Nephron (organoid): ENCODE measurements around the gene CUX1.

ENCODE experiments used
- H3K27ac Mint-ChIP-seq, 3 experiments: 2 replicates each; pipeline ENCODE4 v1.8.0; 2020; ENCODE audit warnings: mixed read lengths in 3 of 3, mild to moderate bottlenecking in 2 of 3, moderate library complexity in 1 of 3
- H3K27me3 Mint-ChIP-seq: 2 replicates; pipeline ENCODE4 v1.8.0; 2021; ENCODE audit warnings: low read depth, mild to moderate bottlenecking, moderate library complexity, mixed read lengths
- H3K36me3 Mint-ChIP-seq: 2 replicates; pipeline ENCODE4 v1.8.0; 2020; ENCODE audit warnings: low read depth, mixed read lengths
- H3K4me1 Mint-ChIP-seq: 2 replicates; pipeline ENCODE4 v1.8.0; 2020; ENCODE audit warnings: mixed read lengths
- H3K4me3 Mint-ChIP-seq, 3 experiments: 2 replicates each; pipeline ENCODE4 v1.8.0; 2020; ENCODE audit warnings: mild to moderate bottlenecking in 3 of 3, mixed read lengths in 3 of 3, moderate library complexity in 2 of 3
- H3K9me3 Mint-ChIP-seq: 2 replicates; pipeline ENCODE4 v1.8.0; 2020; ENCODE audit warnings: mixed read lengths
- CTCF ChIP-seq, 3 experiments: fragments of 200-600 bp; sonication (generic); IDR thresholded peaks; one replicate each; pipeline ENCODE4 v1.5.0; 2021; ENCODE audit warnings: antibody characterized with exemption in 3 of 3; ENCODE audit not compliant: unreplicated experiment in 3 of 3

The CUX1 gene

GRCh38 chr7:101903515-101903868 is 86.1 kb downstream of the CUX1 start:
- Mint-ChIP-seq H3K27ac (no peak overlapping the region), H3K4me3 (no peak overlapping the region)

GRCh38 chr7:101904019-101904418 is 86.6 kb downstream of the CUX1 start:
- TF ChIP-seq CTCF (IDR thresholded peaks at IDR 0.05; ENCODE audit: unreplicated experiment in 3 of 3) = no peak
- Mint-ChIP-seq H3K27ac (no peak overlapping the region), H3K36me3 (peaks cover 6% of the 10 kb centered on the region), H3K9me3 (no peaks in the 10 kb centered on the region), H3K4me1 (peaks cover 46% of the 10 kb centered on the region), H3K4me3 (no peak overlapping the region), H3K27me3 (no peaks in the 10 kb centered on the region)

More at GRCh38 chr7:101903515-101903868, 86.1 kb downstream of the CUX1 start:
- Mint-ChIP-seq H3K27me3 (no peaks in the 10 kb centered on the region), H3K9me3 (no peaks in the 10 kb centered on the region), H3K4me1 (peaks cover 46% of the 10 kb centered on the region), H3K36me3 (peaks cover 6% of the 10 kb centered on the region)
- no peak for TF ChIP-seq CTCF (IDR thresholded peaks at IDR 0.05; ENCODE audit: unreplicated experiment in 3 of 3)

- H3K27ac Mint-ChIP-seq = no peak overlapping the region
- H3K4me1 Mint-ChIP-seq = peaks cover 36% of the 10 kb centered on the region
- no peak overlapping the region for H3K4me3 Mint-ChIP-seq
- no peaks in the 10 kb centered on the region for H3K9me3 Mint-ChIP-seq
- no peaks in the 10 kb centered on the region for H3K27me3 Mint-ChIP-seq
- H3K36me3 Mint-ChIP-seq = peaks cover 6% of the 10 kb centered on the region
- TF ChIP-seq CTCF (IDR thresholded peaks at IDR 0.05; ENCODE audit: unreplicated experiment in 3 of 3) = no peak
These were observed 87.9 kb downstream of the CUX1 start for GRCh38 chr7:101905203-101905865.

GRCh38 chr7:101906291-101907240 is 89.1 kb downstream of the CUX1 start:
- no peak for TF ChIP-seq CTCF (IDR thresholded peaks at IDR 0.05; ENCODE audit: unreplicated experiment in 3 of 3)
- Mint-ChIP-seq H3K27ac (no peak overlapping the region), H3K4me3 (no peak overlapping the region), H3K9me3 (no peaks in the 10 kb centered on the region), H3K27me3 (no peaks in the 10 kb centered on the region), H3K4me1 (peaks cover 28% of the 10 kb centered on the region), H3K36me3 (peaks cover 6% of the 10 kb centered on the region)

- peaks cover 10% of the 10 kb centered on the region for H3K36me3 Mint-ChIP-seq
- H3K4me1 Mint-ChIP-seq = peaks cover 40% of the 10 kb centered on the region
- no peaks in the 10 kb centered on the region for H3K27me3 Mint-ChIP-seq
- no peak overlapping the region for H3K4me3 Mint-ChIP-seq
- no peaks in the 10 kb centered on the region for H3K9me3 Mint-ChIP-seq
- TF ChIP-seq CTCF (IDR thresholded peaks at IDR 0.05; ENCODE audit: unreplicated experiment in 3 of 3) = no peak
- H3K27ac Mint-ChIP-seq = peak overlapping the region in 2 of 3 experiments; percentile 69 to 88
These were observed 93.8 kb downstream of the CUX1 start for GRCh38 chr7:101910991-101911799.
